K562 (cell line): ENCODE data around the gene SYT7. TPM values are rescaled to one million over a fixed set of nuclear protein-coding genes. Genes with fewer than 3 reads are reported as not detected.

Source experiments
- NBN ChIP-seq: fragments of 450-650 bp; IDR thresholded peaks from 2 replicates; pipeline ENCODE4 v1.6.1; 2016; ENCODE audit warnings: low read depth, mild to moderate bottlenecking
- POLR3A ChIP-seq: IDR thresholded peaks from 2 replicates; pipeline ENCODE4 v1.6.1; 2011; ENCODE audit warnings: borderline replicate concordance, mild to moderate bottlenecking, moderate library complexity; ENCODE audit not compliant: insufficient read length, insufficient read depth; ENCODE audit errors: extremely low read depth
- polyA plus RNA-seq, 8 experiments: library from polyadenylated mRNA; depleted of rRNA in 4 of 8; stranded (reverse) in 5 of 8; unstranded in 3 of 8; fragments of >200 nt; fragmentation: Nextera tagmentation in 2 of 8; fragmentation: Illumina TruSeq in 1 of 8; extraction: Ambion mirVana in 2 of 8; extraction: Trizol in 1 of 8; gene quantifications; 2 replicates each; pipeline versions ENCODE4 v1.2.1 to v1.2.3, GENCODE V29; 2011 to 2014; ENCODE audit warnings: inconsistent platforms in 1 of 8, missing spikeins in 1 of 8
- total RNA-seq, 7 experiments: library from RNA; depleted of rRNA in 6 of 7; stranded (reverse); fragments of >200 nt in 6 of 7; fragmentation: Illumina TruSeq in 2 of 7; extraction: Trizol in 2 of 7; gene quantifications; 2 replicates each; pipeline versions ENCODE4 v1.2.1 to v1.2.3, GENCODE V29; 2011 to 2021; ENCODE audit warnings: low replicate concordance in 1 of 7
- TF ChIP-seq, protein P1 (sequence below): fragments of 450-650 bp; IDR thresholded peaks from 2 replicates; pipeline ENCODE4 v1.6.1; 2016; ENCODE audit warnings: mild to moderate bottlenecking, moderate library complexity

The SYT7 gene
- total and polyA plus RNA-seq, 9 of the 15 experiments (the other 6 are each of a cell fraction or from before 2014, with no cell fraction given) = 0.01 to 0.51 (median 0.16) TPM; not detected in 1

DNA sequence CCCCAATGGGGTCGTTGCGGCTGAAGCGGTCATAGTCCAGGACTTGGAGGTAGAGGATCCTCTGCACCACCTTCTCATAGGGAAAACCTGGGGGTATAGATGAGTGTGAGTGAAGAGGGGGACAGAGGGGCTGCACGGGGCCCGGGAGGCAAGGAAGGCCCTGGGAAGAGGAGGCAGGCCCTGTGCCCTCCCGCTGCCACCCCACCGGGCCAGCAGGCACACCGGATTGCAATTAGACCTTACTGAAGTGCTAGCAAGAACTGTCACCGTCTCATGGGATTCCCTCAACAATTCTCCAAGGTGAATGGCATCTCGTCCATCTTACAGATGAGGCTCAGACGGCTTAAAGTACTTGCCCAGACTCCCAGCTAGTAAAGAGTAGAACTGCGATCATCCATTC is 56.4 kb downstream of the SYT7 start (continued):
- TF ChIP-seq, protein P1, sequence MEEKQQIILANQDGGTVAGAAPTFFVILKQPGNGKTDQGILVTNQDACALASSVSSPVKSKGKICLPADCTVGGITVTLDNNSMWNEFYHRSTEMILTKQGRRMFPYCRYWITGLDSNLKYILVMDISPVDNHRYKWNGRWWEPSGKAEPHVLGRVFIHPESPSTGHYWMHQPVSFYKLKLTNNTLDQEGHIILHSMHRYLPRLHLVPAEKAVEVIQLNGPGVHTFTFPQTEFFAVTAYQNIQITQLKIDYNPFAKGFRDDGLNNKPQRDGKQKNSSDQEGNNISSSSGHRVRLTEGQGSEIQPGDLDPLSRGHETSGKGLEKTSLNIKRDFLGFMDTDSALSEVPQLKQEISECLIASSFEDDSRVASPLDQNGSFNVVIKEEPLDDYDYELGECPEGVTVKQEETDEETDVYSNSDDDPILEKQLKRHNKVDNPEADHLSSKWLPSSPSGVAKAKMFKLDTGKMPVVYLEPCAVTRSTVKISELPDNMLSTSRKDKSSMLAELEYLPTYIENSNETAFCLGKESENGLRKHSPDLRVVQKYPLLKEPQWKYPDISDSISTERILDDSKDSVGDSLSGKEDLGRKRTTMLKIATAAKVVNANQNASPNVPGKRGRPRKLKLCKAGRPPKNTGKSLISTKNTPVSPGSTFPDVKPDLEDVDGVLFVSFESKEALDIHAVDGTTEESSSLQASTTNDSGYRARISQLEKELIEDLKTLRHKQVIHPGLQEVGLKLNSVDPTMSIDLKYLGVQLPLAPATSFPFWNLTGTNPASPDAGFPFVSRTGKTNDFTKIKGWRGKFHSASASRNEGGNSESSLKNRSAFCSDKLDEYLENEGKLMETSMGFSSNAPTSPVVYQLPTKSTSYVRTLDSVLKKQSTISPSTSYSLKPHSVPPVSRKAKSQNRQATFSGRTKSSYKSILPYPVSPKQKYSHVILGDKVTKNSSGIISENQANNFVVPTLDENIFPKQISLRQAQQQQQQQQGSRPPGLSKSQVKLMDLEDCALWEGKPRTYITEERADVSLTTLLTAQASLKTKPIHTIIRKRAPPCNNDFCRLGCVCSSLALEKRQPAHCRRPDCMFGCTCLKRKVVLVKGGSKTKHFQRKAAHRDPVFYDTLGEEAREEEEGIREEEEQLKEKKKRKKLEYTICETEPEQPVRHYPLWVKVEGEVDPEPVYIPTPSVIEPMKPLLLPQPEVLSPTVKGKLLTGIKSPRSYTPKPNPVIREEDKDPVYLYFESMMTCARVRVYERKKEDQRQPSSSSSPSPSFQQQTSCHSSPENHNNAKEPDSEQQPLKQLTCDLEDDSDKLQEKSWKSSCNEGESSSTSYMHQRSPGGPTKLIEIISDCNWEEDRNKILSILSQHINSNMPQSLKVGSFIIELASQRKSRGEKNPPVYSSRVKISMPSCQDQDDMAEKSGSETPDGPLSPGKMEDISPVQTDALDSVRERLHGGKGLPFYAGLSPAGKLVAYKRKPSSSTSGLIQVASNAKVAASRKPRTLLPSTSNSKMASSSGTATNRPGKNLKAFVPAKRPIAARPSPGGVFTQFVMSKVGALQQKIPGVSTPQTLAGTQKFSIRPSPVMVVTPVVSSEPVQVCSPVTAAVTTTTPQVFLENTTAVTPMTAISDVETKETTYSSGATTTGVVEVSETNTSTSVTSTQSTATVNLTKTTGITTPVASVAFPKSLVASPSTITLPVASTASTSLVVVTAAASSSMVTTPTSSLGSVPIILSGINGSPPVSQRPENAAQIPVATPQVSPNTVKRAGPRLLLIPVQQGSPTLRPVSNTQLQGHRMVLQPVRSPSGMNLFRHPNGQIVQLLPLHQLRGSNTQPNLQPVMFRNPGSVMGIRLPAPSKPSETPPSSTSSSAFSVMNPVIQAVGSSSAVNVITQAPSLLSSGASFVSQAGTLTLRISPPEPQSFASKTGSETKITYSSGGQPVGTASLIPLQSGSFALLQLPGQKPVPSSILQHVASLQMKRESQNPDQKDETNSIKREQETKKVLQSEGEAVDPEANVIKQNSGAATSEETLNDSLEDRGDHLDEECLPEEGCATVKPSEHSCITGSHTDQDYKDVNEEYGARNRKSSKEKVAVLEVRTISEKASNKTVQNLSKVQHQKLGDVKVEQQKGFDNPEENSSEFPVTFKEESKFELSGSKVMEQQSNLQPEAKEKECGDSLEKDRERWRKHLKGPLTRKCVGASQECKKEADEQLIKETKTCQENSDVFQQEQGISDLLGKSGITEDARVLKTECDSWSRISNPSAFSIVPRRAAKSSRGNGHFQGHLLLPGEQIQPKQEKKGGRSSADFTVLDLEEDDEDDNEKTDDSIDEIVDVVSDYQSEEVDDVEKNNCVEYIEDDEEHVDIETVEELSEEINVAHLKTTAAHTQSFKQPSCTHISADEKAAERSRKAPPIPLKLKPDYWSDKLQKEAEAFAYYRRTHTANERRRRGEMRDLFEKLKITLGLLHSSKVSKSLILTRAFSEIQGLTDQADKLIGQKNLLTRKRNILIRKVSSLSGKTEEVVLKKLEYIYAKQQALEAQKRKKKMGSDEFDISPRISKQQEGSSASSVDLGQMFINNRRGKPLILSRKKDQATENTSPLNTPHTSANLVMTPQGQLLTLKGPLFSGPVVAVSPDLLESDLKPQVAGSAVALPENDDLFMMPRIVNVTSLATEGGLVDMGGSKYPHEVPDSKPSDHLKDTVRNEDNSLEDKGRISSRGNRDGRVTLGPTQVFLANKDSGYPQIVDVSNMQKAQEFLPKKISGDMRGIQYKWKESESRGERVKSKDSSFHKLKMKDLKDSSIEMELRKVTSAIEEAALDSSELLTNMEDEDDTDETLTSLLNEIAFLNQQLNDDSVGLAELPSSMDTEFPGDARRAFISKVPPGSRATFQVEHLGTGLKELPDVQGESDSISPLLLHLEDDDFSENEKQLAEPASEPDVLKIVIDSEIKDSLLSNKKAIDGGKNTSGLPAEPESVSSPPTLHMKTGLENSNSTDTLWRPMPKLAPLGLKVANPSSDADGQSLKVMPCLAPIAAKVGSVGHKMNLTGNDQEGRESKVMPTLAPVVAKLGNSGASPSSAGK = no peak
- no peak for TF ChIP-seq NBN
- TF ChIP-seq POLR3A = no peak
- TF ChIP-seq, all 486 proteins: peak for 0
